ENCODE measurements around the gene TMED5.

- TF ChIP-seq CTCF (IDR thresholded peaks at IDR 0.05) (no peak), POLR2A (IDR thresholded peaks at IDR 0.05) (no peak)
Observed at GRCh38 chr1:93152835-93153234, 27.4 kb downstream of the TMED5 start.

All from right lobe of liver (tissue), 4 donors.